Activated CD8-positive, alpha-beta memory T cell treated with anti-CD3 and anti-CD28 coated beads, Interleukin-2, amount 50 U/mL, for 4 hours (primary cell): ENCODE results near the gene FBXO8.
"Not testable (repeated sequence)": the region's sequence is repeated elsewhere in the genome, so short reads cannot be mapped to it uniquely, and the experiment has no call there.

Experiments used
- DNase-seq: peaks from one replicate; pipeline ENCODE4 v3.0.0-alpha.2; 2020

FBXO8 gene

DNA sequence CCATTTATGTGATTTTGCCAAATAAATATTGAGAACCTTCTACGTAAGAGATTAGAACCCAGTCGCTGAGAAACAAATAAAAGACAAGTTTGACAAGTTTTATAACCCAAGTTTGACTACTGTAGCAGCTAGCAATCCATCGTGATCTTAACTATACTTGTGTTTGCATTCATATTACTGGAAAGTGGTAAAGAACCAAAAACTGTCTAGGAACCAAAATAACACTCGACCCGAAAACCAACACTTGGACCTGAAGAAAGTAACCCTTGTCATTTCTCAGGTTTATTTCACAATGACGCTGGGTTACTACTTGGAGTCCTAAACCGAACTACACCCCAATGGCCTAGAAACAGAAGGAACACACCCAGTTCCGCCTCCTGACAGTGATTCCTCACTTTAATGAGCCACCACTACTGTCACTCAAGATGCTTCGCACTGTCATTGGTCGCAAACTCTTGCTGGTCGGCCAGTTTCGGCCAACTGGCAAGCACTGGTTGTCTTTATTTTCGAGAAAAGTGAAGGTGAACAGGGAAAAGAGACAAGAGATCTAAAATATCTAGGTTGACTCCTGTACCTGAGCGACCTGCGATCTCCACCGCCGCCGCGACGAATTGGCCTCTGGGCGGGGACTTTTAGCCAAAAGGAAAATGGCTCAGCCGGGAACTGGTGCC is 496 bp downstream of the FBXO8 start:
- peak; percentile 58 for DNase-seq

DNA sequence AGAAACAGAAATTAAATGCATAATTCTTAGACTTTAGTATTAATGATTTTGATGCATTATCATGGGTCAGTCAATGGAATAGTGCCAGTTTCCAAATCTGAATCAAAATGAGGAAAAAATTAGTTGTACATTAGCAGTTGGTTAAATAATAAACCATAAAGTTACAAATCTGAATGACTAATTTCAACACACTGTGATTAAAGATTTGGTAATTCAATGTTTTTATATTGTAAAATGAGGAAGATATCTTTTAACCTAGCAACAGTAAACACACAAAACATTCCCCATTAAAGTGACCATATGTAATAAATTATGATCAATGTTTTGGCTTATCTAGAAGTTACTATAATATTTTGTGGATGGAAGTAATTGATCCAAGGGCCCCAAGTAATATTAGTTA is 1.6 kb downstream of the FBXO8 start:
- no peak for DNase-seq

- DNase-seq, result no peak
Observed at GRCh38 chr4:174281182-174281737, 2.2 kb downstream of the FBXO8 start.

GRCh38 chr4:174279433-174280155 is 3.9 kb downstream of the FBXO8 start:
- no peak for DNase-seq

DNA sequence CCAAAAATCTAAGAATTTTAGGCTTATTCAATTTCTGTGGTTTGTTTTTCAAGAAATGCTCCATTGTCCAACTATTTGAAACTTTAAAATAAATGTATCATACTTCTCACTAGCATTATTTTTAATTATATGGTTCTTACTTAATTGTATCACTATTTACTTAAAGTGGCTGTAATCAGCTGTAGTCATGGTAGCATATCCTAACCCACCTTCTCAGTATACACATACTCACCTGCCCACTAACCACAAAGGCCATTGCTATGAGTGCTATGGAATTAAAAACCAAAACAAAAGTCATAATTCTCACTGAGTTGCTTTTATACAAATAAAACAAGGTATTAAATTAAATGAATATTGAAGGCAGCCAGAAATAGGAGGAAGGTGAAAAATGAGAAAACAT is 5.0 kb downstream of the FBXO8 start:
- no peak for DNase-seq

DNA sequence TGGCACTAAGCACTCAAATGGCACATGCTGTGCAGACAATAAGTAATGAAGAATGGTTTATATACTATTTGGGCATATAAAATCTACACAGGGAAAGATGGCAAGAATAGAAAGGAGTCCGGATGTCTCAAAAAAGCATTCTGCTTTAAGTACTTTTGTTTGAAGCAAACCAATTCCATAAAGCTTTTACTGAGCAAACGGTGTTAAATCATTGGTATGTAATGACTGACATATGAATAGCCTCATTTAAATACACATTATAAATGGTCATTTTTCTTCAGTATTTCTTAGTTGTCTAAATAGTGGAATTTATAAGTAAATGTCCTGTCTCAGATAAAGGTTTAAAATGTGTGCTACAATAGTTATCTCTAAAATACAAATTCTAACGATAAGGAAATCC is 6.0 kb downstream of the FBXO8 start:
- no peak for DNase-seq

DNA sequence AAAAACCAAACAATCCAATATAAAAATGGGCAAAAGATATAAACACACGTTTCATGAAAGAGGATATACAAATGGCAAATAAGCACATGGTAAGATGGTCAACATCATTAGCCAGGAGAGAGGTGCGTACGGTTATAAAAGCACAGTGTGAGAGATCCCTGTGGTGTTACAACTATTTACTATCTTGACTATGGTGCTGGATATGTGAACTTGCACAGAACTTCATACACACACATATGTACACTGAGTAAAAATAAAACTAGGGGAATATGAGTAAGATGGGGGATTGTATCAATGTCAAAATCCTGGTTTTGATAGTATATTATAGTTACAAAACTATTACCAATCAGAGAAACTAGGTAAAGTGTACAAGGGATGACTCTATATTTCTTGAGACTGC is 8.4 kb downstream of the FBXO8 start:
- DNase-seq, result no peak

GRCh38 chr4:174274436-174274835 is 9.0 kb downstream of the FBXO8 start:
- DNase-seq, result no peak

DNA sequence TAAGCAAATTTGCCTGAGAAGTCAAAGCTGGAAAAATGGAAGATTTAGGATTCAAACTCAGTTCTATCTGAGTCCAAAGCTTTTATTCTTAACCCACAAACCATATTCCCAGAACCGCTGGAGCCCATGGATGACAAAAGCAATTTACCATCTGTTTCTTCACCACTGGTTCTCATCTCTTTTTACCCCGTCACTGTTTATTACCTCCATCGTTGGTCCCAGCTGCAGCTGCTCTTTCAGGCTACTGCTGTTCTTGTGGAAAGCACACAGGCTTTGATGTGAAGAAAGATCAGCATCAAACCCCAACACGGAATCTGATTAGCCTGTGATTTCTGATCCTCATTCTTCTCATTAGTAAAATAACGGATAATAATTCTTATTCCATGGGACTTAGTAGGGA is 9.5 kb downstream of the FBXO8 start:
- no peak for DNase-seq

DNA sequence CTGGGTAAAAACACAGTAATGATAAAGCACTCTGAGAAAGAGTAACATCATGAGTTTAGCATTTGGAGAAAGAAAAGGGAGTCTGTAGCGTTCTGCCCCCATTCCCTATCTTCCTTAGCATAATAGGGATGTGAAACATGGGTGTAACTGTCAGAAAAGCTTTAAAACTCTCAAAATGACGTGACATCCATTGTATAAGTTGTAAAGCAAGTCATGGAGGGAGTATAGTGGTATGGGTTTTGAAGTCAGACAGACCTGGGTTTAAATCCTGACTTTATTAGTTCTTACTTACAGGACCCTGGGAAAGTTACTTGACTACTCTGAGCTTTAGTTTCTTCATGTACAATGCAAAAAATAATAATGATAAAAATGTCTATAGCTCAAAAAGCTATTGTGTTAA is 17.1 kb downstream of the FBXO8 start:
- no peak for DNase-seq

- DNase-seq, result no peak
Observed at GRCh38 chr4:174265916-174266315, 17.6 kb downstream of the FBXO8 start.

DNA sequence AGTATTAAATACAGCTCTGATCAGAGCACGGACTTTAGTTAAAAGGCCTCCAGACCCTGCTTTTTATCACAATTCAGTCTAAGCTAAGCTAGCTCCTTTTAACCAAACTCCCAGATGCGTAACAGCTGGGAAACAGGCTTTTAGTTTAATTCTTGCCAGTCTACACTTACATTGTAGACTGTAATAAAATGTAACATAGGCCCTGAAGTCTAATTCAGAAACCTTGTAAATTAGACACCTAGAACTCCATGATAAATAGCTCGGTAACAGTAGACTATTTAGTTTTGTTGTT is 20.1 kb downstream of the FBXO8 start:
- no peak for DNase-seq

GRCh38 chr4:174262624-174263444 is 20.6 kb downstream of the FBXO8 start:
- DNase-seq, result no peak

GRCh38 chr4:174261432-174261831 is 22.0 kb downstream of the FBXO8 start:
- DNase-seq, result not testable (repeated sequence)

DNA sequence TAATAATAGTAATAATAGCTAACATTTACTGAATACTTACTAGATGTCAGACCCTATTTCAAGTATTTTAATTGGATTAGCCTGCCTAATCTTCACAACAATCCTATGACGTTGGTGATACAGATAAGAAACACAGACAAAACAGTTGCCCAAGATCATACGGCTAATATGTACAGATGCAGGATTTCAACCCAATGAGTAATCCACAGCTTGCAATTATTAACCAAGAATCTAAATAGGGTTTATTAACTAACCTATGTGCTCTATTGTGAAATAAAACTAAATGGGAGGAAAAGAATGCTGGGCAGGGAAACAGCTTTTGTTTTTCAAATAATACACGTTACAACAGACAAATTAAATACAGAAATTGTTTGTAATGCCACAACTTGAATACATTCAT is 23.4 kb downstream of the FBXO8 start:
- no peak for DNase-seq

DNA sequence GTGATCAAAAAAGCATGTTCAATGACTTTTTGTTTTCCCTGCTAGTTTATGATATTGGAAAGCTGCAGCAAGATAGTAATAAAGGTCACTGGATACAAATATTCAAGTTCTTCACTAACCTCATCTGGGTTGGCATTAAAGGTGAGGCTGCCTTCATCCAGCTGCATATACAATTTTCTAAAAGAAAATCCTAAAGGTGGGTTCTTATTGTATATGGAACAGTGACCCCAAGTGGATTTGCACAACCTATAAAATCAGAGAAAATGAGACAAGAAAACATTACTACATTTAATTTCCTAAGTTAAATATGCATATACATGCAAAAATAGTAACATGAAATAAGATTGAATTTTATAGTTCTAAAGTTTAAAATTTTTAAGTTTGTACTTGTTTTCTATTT is 23.9 kb downstream of the FBXO8 start:
- no peak for DNase-seq

DNA sequence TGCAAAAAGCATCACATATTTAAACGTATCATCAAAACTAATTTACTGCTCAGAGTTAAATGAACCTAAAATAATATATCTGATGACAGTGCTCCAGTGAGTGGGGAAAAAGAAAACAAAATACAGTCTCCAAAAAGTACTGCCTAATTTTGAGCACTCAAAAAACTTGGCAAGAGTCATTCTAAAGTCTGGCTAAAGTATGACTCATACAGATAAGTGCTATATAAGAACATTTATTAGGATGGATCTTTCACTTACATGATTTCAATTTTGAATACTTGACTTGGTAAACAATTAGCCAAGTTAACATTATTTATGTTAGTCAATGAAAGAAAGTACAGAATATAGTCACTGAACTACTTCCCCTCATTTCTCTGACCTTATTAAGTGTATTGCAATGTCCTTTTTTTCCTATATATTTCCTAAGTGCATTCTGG is 27.2 kb downstream of the FBXO8 start:
- no peak for DNase-seq

DNA sequence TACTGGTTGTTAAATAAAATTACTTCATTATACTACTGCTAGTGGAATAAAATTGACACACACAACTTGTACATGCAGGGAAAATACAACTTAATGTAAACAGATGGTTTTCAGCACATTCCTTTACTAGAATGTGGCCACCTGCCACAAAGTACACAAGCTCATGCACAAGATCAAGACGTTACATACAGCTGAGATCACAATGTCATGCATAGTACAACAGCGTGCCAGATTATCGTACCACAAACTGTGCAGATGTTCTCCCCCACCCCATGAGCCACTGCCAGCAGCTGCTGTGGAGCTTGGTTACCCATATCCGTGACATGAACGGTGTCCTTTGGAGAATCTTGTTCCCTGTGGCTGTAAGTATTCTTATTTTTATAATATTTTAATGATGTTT is 27.7 kb downstream of the FBXO8 start:
- DNase-seq, result no peak

DNA sequence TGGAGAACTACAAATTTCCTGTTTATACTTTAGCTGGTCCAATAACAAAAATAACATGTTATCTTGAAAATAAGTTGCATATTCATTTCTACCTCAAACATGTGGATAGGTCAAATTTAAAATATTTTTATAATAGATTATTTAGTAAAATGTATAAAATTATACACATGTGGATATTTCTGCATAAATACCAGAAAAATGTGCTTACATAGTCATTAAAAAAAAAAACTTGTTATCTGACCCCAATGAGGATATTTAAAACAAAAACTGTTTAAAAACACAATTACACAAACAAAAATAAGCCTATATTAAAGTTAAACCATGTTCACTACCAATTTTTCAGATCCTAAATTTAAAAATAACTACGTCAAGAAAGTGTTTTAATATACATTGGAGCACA is 28.1 kb downstream of the FBXO8 start:
- DNase-seq, result no peak

DNA sequence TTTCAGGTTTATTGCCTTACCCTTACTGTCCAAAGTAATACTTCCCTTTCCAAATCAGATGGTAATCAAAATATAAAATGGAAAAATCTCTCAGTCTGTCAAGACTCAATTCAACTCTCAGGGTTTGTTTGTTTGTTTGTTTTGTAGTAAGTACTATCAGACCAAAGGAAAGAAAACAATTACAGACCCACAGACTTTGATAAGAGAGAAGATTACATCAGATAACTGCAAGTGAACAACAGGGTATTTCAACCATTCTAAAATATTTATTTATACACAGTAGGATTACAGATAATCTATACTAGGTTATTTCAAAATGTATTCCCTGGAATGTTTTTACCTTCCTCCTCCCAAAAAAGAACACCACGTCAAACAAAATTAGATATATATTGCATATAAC is 28.9 kb downstream of the FBXO8 start:
- no peak for DNase-seq

- DNase-seq, result no peak
Observed at GRCh38 chr4:174252412-174252811, 31.1 kb downstream of the FBXO8 start.

DNA sequence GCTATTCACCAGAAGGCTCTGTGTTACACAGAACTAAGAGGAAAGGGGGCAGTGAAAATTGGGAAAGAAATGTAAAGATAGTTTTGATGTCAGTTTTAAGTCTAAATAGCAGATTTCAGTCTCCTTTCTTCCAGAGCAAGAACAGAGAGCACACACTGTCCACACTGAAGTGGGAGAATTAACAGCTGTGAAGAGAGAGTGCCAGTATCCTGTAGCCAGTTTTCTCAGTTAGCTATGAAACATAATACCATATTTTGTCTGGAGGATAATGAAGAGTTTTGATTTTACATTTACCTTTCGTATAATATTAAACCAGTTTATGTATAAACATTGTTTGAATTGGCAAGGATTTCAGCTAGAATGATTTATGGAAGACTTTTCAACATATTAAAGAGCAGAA is 35.1 kb downstream of the FBXO8 start:
- DNase-seq, result no peak

DNA sequence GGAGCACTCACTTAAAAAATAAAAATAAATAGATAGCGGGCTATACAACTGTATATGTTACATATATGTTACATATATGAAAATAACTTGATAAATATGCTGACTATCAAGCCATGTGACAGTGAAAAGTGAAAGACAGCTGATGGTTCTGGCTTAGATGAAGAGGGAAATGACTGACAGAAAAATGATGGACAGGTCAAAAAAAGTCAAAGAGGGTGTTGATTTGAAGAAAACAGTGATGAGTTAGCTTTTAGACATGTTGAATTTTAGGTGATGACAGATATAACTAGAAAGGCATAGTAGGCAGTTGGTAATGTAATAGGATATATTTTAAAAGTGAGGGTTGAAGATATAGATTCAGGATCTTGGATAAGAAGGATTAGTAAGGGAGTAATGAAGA is 37.8 kb downstream of the FBXO8 start:
- no peak for DNase-seq

- no peak for DNase-seq
Observed at GRCh38 chr4:174244441-174244840, 39.0 kb downstream of the FBXO8 start.
